ENCODE measurements around the gene AFF1. TPM values are rescaled to one million over a fixed set of nuclear protein-coding genes. Genes with fewer than 3 reads are reported as not detected.

The AFF1 gene
- total RNA-seq, 4 donors from 2014 or later, result 59.7 to 78.1 (median 65.9) TPM

GRCh38 chr4:87121341-87122065, 186.7 kb downstream of the AFF1 start:
- H3K36me3 ChIP-seq, result peaks cover 0 to 35% of the 10 kb centered on the region in 2 donors
- H3K27ac ChIP-seq, result peak overlapping the region; percentile 88 to 91 (median 90)
- no peaks in the 10 kb centered on the region for H3K27me3 ChIP-seq
- WGBS, 2 donors (ENCODE audit: low coverage in 1 of 2), result 48 to 57% methylated on average over 4 of the region's 4 CpGs
- TF ChIP-seq EP300 (IDR thresholded peaks at IDR 0.05) (no peak), POLR2AphosphoS5 (IDR thresholded peaks at IDR 0.05) (no peak), POLR2A (IDR thresholded peaks at IDR 0.05) (no peak), CTCF (IDR thresholded peaks at IDR 0.05) (no peak)
- peak overlapping the region in 1 of 2 donors; percentile 45 for H3K4me3 ChIP-seq
- peaks cover 19 to 79% (median 25%) of the 10 kb centered on the region in 3 donors for H3K4me1 ChIP-seq
- H3K9me3 ChIP-seq, result no peaks in the 10 kb centered on the region
- no peak for ATAC-seq

GRCh38 chr4:87122252-87122651, 187.4 kb downstream of the AFF1 start:
- no peak overlapping the region for H3K4me3 ChIP-seq
- peaks cover 13 to 72% (median 21%) of the 10 kb centered on the region in 3 donors for H3K4me1 ChIP-seq
- no peaks in the 10 kb centered on the region for H3K27me3 ChIP-seq
- H3K27ac ChIP-seq, result peak overlapping the region; percentile 88 to 91 (median 90)
- ATAC-seq, result no peak
- H3K36me3 ChIP-seq, result peaks cover 0 to 35% of the 10 kb centered on the region in 2 donors
- TF ChIP-seq POLR2A (IDR thresholded peaks at IDR 0.05) (no peak), POLR2AphosphoS5 (IDR thresholded peaks at IDR 0.05) (peak; percentile 43)
- H3K9me3 ChIP-seq, result no peaks in the 10 kb centered on the region
- 83 to 97% methylated on average over 4 of the region's 4 CpGs for WGBS, 2 donors (ENCODE audit: low coverage in 1 of 2)

GRCh38 chr4:87126056-87126455, 191.2 kb downstream of the AFF1 start:
- H3K27ac ChIP-seq, result no peak overlapping the region
- peaks cover 6 to 34% (median 14%) of the 10 kb centered on the region in 3 donors for H3K4me1 ChIP-seq
- H3K4me3 ChIP-seq, result no peak overlapping the region
- whole genome bisulfite sequencing, 2 donors (ENCODE audit: low coverage in 1 of 2), result 100% methylated on average over 8 of the region's 9 CpGs; no CpG with 5 or more reads in 1 of the 2 donors
- no peaks in the 10 kb centered on the region for H3K27me3 ChIP-seq
- TF ChIP-seq POLR2AphosphoS5 (IDR thresholded peaks at IDR 0.05) (no peak), CTCF (IDR thresholded peaks at IDR 0.05) (no peak), EP300 (IDR thresholded peaks at IDR 0.05) (no peak), POLR2A (IDR thresholded peaks at IDR 0.05) (no peak)
- ATAC-seq, result no peak
- peaks cover 0 to 64% of the 10 kb centered on the region in 2 donors for H3K36me3 ChIP-seq
- no peaks in the 10 kb centered on the region for H3K9me3 ChIP-seq

GRCh38 chr4:87128006-87128705, 193.3 kb downstream of the AFF1 start:
- peaks cover 0 to 13% (median 2%) of the 10 kb centered on the region in 3 donors for H3K4me1 ChIP-seq
- H3K27ac ChIP-seq, result no peak overlapping the region
- peaks cover 0 to 85% of the 10 kb centered on the region in 2 donors for H3K36me3 ChIP-seq
- TF ChIP-seq POLR2AphosphoS5 (IDR thresholded peaks at IDR 0.05) (no peak), EP300 (IDR thresholded peaks at IDR 0.05) (no peak)
- 50 to 64% methylated on average over 2 of the region's 2 CpGs for WGBS, 2 donors (ENCODE audit: low coverage in 1 of 2)
- H3K4me3 ChIP-seq, result no peak overlapping the region
- ATAC-seq, result no peak
- no peaks in the 10 kb centered on the region for H3K9me3 ChIP-seq
- H3K27me3 ChIP-seq, result no peaks in the 10 kb centered on the region

GRCh38 chr4:87129681-87130080, 194.9 kb downstream of the AFF1 start:
- Histone ChIP-seq H3K27ac (no peak overlapping the region), H3K4me1 (no peaks in the 10 kb centered on the region), H3K4me3 (no peak overlapping the region), H3K9me3 (no peaks in the 10 kb centered on the region), H3K27me3 (no peaks in the 10 kb centered on the region), H3K36me3 (peaks cover 0 to 100% of the 10 kb centered on the region in 2 donors)
- no peak for ATAC-seq
- 91 to 100% methylated on average over 3 to 5 of the region's 6 CpGs for WGBS, 2 donors (ENCODE audit: low coverage in 1 of 2)
- TF ChIP-seq CTCF (IDR thresholded peaks at IDR 0.05) (no peak), EP300 (IDR thresholded peaks at IDR 0.05) (no peak), POLR2AphosphoS5 (IDR thresholded peaks at IDR 0.05) (no peak), POLR2A (IDR thresholded peaks at IDR 0.05) (no peak)

Data from gastroesophageal sphincter (tissue), 4 donors.